Activated CD4-positive, alpha-beta T cell treated with anti-CD3 and anti-CD28 coated beads, Interleukin-2, amount 10 ng/mL, durations not matched to agents 24 days and 14 days (primary cell): ENCODE data around the gene LIG4. TPM values are rescaled to one million over a fixed set of nuclear protein-coding genes. Genes with fewer than 3 reads are reported as not detected.

Experiments used
- DNase-seq: peaks from one replicate; pipeline ENCODE4 v3.0.0; 2022
- H3K27ac Mint-ChIP-seq: one replicate; pipeline ENCODE4 v1.8.0; 2022; ENCODE audit warnings: mild to moderate bottlenecking, mixed read lengths
- H3K27me3 Mint-ChIP-seq: one replicate; pipeline ENCODE4 v1.8.0; 2022; ENCODE audit warnings: mixed read lengths
- H3K36me3 Mint-ChIP-seq: one replicate; pipeline ENCODE4 v1.8.0; 2022; ENCODE audit warnings: low read depth, mild to moderate bottlenecking, mixed read lengths
- H3K4me1 Mint-ChIP-seq: one replicate; pipeline ENCODE4 v1.8.0; 2021; ENCODE audit warnings: mixed read lengths
- H3K4me3 Mint-ChIP-seq: one replicate; pipeline ENCODE4 v1.8.0; 2022; ENCODE audit warnings: mild to moderate bottlenecking, moderate library complexity, mixed read lengths
- H3K9me3 Mint-ChIP-seq: one replicate; pipeline ENCODE4 v1.8.0; 2021; ENCODE audit warnings: mixed read lengths
- intact Hi-C: fragments of 100-400 bp; cut with micrococcal nuclease; formaldehyde crosslinking; loops from one replicate; pipeline ENCODE4 v1.15.1; 2023
- total RNA-seq: library from RNA; stranded (reverse); gene quantifications from 2 replicates; pipeline ENCODE4 v1.2.3, GENCODE V29; 2022

Gene LIG4
- total RNA-seq, 1 donor from 2014 or later: 8.2 TPM

DNA sequence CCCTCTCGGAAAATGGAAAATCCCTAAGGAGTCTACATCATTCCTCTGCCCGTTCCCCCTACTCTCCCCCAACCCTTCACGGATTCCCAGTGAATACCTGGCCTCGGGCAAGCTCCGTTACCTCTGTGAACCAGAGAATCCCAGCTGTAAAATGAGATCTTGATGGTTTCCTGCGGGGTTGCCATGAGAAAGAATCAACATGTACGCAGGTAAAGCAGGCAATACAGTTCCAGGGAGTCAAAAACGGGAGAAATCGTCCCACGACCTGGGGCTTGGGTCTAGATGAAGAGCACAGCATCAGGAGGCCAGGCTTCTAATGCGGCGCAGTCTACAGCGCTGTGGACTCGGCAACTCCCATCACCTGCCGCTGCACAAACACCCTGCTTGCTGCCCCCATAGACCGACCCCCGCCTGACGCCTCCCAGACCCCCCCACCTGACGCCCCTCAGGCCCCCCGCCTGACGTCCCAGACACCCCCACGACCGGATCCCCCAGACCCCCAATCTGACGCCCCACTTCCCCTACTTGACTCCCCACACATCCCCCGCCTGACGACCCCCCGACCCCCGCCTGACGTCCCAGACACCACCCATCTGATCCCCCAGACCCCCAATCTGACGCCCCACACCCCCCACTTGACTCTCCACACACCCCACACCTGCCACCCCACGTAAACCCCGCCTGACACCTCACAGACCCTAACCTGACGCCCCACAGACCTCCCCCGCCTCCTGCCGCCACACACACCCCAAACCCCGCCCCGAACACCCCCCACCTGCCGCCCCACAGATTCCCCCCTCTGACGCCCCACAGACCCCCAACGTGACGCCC is 680 bp downstream of the LIG4 start:
- Mint-ChIP-seq H3K27me3 (peaks cover 3% of the 10 kb centered on the region), H3K27ac (peak overlapping the region; percentile 84), H3K4me3 (peak overlapping the region; percentile 81)

GRCh38 chr13:108213946-108214345 is 1.4 kb downstream of the LIG4 start:
- H3K4me1 Mint-ChIP-seq: peaks cover 33% of the 10 kb centered on the region
- peaks cover 29% of the 10 kb centered on the region for H3K36me3 Mint-ChIP-seq
- peak overlapping the region; percentile 81 for H3K4me3 Mint-ChIP-seq
- peak overlapping the region; percentile 45 for H3K27ac Mint-ChIP-seq
- no peak for DNase-seq
- intact Hi-C loops: no loop called here
- peaks cover 3% of the 10 kb centered on the region for H3K9me3 Mint-ChIP-seq
- H3K27me3 Mint-ChIP-seq: peaks cover 3% of the 10 kb centered on the region

More for the DNA sequence above, 680 bp downstream of the LIG4 start:
- DNase-seq: no peak
- Mint-ChIP-seq H3K4me1 (peaks cover 36% of the 10 kb centered on the region), H3K36me3 (peaks cover 24% of the 10 kb centered on the region), H3K9me3 (no peaks in the 10 kb centered on the region)
- intact Hi-C loops: loop anchor here (5.0 kb wide), 4 partner anchors 37 to 1647 kb away; partner anchors contain the start of genes ARGLU1 and IRS2

GRCh38 chr13:108212886-108213285 is 2.5 kb downstream of the LIG4 start:
- Mint-ChIP-seq H3K27me3 (no peaks in the 10 kb centered on the region), H3K9me3 (peaks cover 3% of the 10 kb centered on the region), H3K27ac (no peak overlapping the region), H3K4me1 (peaks cover 31% of the 10 kb centered on the region), H3K4me3 (peak overlapping the region; percentile 10), H3K36me3 (peaks cover 32% of the 10 kb centered on the region)
- intact Hi-C loops: no loop called here
- DNase-seq: no peak

- Mint-ChIP-seq H3K4me1 (peaks cover 22% of the 10 kb centered on the region), H3K4me3 (no peak overlapping the region), H3K27ac (no peak overlapping the region), H3K27me3 (no peaks in the 10 kb centered on the region), H3K36me3 (peaks cover 30% of the 10 kb centered on the region), H3K9me3 (peaks cover 3% of the 10 kb centered on the region)
- no peak for DNase-seq
- intact Hi-C loops: no loop called here
Observed at GRCh38 chr13:108210551-108210950, 4.8 kb downstream of the LIG4 start.

DNA sequence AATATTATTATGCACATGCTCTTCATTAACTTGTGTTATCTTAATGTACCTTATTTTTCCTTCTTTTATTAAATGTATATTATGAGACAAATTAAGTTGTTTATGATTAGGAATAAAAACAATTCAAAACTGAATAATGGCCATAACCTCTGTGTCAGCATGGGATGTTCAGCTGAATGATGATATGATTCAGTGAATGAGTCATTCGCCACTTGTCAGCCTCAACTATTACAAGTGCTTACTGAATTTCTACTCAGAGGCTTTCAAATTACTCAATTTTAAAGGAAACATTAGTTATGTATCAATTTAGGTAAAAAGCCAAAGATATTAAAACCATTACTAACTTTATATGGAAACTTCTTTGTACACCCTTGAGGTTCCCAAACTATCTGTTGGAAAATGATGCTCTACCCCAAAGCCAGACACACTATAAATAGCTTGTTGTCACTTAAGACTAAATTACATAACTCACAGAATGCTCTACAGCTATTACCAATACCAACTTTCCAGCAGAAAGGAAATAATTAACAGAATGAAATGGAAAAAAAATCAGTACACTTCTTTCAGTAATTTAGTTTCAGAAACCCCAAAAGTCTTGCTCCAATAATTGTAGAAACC is 14.4 kb downstream of the LIG4 start:
- DNase-seq: no peak
- Mint-ChIP-seq H3K4me3 (no peak overlapping the region), H3K4me1 (peaks cover 16% of the 10 kb centered on the region), H3K27me3 (peaks cover 24% of the 10 kb centered on the region), H3K27ac (no peak overlapping the region), H3K36me3 (no peaks in the 10 kb centered on the region), H3K9me3 (peaks cover 3% of the 10 kb centered on the region)
- intact Hi-C loops: loop anchor here (2.0 kb wide), 1 partner anchor 18 kb away; the partner anchor contains the start of gene ABHD13

DNA sequence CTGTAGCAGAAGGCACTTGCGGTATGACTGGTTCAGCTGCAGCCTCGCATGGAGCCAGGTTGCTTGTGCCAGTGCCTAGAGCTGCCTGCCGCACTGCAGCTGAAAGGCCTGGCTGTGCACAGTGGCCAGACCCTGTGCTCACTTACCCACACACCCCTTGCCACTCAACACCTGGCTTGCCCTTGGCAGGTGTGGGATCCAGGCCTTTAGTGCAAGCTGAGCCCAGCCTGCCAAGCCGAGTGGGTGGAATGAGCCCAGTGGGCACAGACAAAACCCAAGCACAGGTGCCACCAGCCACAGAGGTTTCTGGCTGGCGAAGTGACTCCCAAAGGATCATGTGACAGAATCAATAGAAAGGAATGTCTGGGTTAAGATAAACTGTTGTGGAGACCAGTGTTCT is 19.5 kb downstream of the LIG4 start:
- H3K27ac Mint-ChIP-seq: no peak overlapping the region
- peaks cover 5% of the 10 kb centered on the region for H3K9me3 Mint-ChIP-seq
- H3K36me3 Mint-ChIP-seq: no peaks in the 10 kb centered on the region
- no peak for DNase-seq
- no peak overlapping the region for H3K4me3 Mint-ChIP-seq
- no peaks in the 10 kb centered on the region for H3K4me1 Mint-ChIP-seq
- peaks cover 13% of the 10 kb centered on the region for H3K27me3 Mint-ChIP-seq
- intact Hi-C loops: no loop called here

GRCh38 chr13:108195146-108195545 is 20.2 kb downstream of the LIG4 start:
- no peaks in the 10 kb centered on the region for H3K4me1 Mint-ChIP-seq
- intact Hi-C loops: no loop called here
- no peak overlapping the region for H3K4me3 Mint-ChIP-seq
- H3K27ac Mint-ChIP-seq: no peak overlapping the region
- H3K9me3 Mint-ChIP-seq: peaks cover 5% of the 10 kb centered on the region
- H3K36me3 Mint-ChIP-seq: no peaks in the 10 kb centered on the region
- DNase-seq: no peak
- H3K27me3 Mint-ChIP-seq: peaks cover 18% of the 10 kb centered on the region

DNA sequence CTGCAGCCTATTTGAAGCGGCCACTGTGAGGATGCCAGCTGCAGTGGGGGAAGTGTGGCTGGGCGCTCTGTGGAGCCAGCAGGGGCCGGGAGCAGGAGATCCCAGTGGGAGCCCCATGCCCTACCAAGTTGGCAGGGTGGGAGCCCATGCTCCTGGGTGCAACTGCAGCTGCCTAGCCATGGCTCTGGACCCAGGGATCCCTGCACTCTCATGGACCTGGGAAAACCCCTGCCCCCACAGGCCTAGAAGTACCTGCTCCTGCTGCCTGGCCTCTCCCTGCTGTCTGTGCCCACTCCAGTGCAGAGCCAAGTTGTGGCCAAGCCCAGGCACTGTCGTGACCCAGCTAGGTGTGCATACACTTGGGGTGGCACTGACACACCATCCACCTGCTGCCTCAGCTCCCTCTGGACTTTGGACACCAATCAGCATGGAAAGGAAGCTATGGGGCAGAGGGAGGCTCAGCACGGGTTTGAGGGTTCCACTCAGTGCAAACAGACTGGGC is 20.9 kb downstream of the LIG4 start:
- no peak overlapping the region for H3K27ac Mint-ChIP-seq
- H3K9me3 Mint-ChIP-seq: peaks cover 5% of the 10 kb centered on the region
- H3K36me3 Mint-ChIP-seq: no peaks in the 10 kb centered on the region
- no peak for DNase-seq
- no peaks in the 10 kb centered on the region for H3K4me1 Mint-ChIP-seq
- H3K27me3 Mint-ChIP-seq: peaks cover 15% of the 10 kb centered on the region
- no peak overlapping the region for H3K4me3 Mint-ChIP-seq
- intact Hi-C loops: no loop called here

GRCh38 chr13:108193806-108194205 is 21.5 kb downstream of the LIG4 start:
- Mint-ChIP-seq H3K4me1 (no peaks in the 10 kb centered on the region), H3K27me3 (peaks cover 14% of the 10 kb centered on the region), H3K4me3 (no peak overlapping the region), H3K27ac (no peak overlapping the region), H3K36me3 (no peaks in the 10 kb centered on the region), H3K9me3 (peaks cover 5% of the 10 kb centered on the region)
- DNase-seq: no peak
- intact Hi-C loops: no loop called here

GRCh38 chr13:108190897-108191296 is 24.4 kb downstream of the LIG4 start:
- no peaks in the 10 kb centered on the region for H3K36me3 Mint-ChIP-seq
- no peaks in the 10 kb centered on the region for H3K4me1 Mint-ChIP-seq
- intact Hi-C loops: no loop called here
- H3K27me3 Mint-ChIP-seq: peaks cover 8% of the 10 kb centered on the region
- DNase-seq: no peak
- no peak overlapping the region for H3K4me3 Mint-ChIP-seq
- peaks cover 5% of the 10 kb centered on the region for H3K9me3 Mint-ChIP-seq
- H3K27ac Mint-ChIP-seq: no peak overlapping the region

DNA sequence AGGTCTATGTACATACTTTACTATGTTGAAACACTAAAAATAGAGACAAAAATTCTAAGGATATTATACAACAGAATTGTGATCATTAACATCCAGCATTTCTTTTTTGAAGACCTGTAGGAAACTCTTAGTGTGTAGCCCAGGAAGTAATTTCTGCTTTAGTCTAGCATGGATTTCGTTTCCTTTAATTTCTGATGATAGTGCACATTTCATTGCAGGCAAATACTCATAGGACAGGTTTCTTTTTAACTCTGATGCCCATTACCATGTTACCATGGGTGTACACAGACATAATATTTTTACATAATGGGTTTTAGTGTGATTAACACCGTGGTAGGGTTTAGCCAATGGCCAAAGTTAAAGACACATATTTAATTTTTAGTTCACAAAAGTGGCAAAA is 27.1 kb downstream of the LIG4 start:
- no peaks in the 10 kb centered on the region for H3K36me3 Mint-ChIP-seq
- H3K27ac Mint-ChIP-seq: no peak overlapping the region
- intact Hi-C loops: no loop called here
- H3K4me3 Mint-ChIP-seq: no peak overlapping the region
- no peak for DNase-seq
- peaks cover 2% of the 10 kb centered on the region for H3K4me1 Mint-ChIP-seq
- no peaks in the 10 kb centered on the region for H3K9me3 Mint-ChIP-seq
- peaks cover 15% of the 10 kb centered on the region for H3K27me3 Mint-ChIP-seq

DNA sequence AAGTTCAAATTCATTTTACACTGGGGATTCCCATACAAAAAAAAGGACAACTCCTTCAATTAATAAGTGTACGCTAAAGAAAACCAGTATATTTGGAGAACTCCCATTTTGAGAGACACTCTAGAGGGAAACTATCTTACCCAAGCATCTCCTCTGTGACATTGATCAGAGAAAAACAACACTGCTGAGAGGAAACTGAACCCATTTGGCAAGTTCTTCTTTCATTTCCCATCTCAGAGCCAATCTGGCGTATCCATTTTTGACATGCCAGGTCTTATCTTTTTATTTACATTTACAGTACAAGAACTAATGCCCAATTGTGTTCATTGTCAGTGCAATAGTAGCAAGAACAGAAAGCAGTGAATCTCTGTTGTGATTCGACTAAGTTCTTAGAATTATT is 30.1 kb downstream of the LIG4 start:
- no peaks in the 10 kb centered on the region for H3K9me3 Mint-ChIP-seq
- no peak for DNase-seq
- intact Hi-C loops: no loop called here
- peaks cover 10% of the 10 kb centered on the region for H3K27me3 Mint-ChIP-seq
- H3K27ac Mint-ChIP-seq: no peak overlapping the region
- H3K4me1 Mint-ChIP-seq: peaks cover 2% of the 10 kb centered on the region
- H3K36me3 Mint-ChIP-seq: no peaks in the 10 kb centered on the region
- no peak overlapping the region for H3K4me3 Mint-ChIP-seq

- H3K27me3 Mint-ChIP-seq: peaks cover 8% of the 10 kb centered on the region
- H3K9me3 Mint-ChIP-seq: no peaks in the 10 kb centered on the region
Observed at GRCh38 chr13:108182652-108183051, 32.7 kb downstream of the LIG4 start.

DNA sequence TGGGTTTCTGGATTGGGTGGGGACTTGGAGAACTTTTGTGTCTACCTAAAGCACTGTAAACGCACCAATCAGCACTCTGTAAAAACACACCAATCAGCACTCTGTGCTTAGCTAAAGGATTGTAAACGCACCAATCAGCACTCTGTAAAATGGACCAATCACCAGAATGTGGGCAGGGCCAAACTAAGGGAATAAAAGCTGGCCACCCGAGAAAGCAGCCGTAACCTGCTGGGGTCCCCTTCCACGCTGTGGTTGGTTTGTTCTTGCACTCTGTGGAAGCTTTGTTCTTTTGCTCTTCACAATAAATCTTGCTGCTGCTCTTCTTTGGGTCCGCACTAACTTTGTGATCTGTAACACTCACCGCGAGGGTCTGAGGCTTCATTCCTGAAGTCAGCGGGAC is 37.3 kb downstream of the LIG4 start:
- no peaks in the 10 kb centered on the region for H3K36me3 Mint-ChIP-seq
- DNase-seq: no peak
- H3K27me3 Mint-ChIP-seq: peaks cover 2% of the 10 kb centered on the region
- H3K27ac Mint-ChIP-seq: no peak overlapping the region
- no peaks in the 10 kb centered on the region for H3K4me1 Mint-ChIP-seq
- intact Hi-C loops: loop anchor here (5.0 kb wide), 2 partner anchors 39 to 714 kb away; partner anchors contain the start of genes ABHD13 and LIG4
- H3K4me3 Mint-ChIP-seq: no peak overlapping the region
- no peaks in the 10 kb centered on the region for H3K9me3 Mint-ChIP-seq

More at GRCh38 chr13:108182652-108183051, 32.7 kb downstream of the LIG4 start:
- intact Hi-C loops: no loop called here
- peaks cover 2% of the 10 kb centered on the region for H3K4me1 Mint-ChIP-seq
- H3K36me3 Mint-ChIP-seq: no peaks in the 10 kb centered on the region
- no peak for DNase-seq
- H3K4me3 Mint-ChIP-seq: no peak overlapping the region
- H3K27ac Mint-ChIP-seq: no peak overlapping the region
